ENCODE results near the gene OR2AE1. TPM values are rescaled to one million over a fixed set of nuclear protein-coding genes. Genes with fewer than 3 reads are reported as not detected.

Gene OR2AE1
- total RNA-seq, result 0.09 and 0.18 TPM in 2 replicates

DNA sequence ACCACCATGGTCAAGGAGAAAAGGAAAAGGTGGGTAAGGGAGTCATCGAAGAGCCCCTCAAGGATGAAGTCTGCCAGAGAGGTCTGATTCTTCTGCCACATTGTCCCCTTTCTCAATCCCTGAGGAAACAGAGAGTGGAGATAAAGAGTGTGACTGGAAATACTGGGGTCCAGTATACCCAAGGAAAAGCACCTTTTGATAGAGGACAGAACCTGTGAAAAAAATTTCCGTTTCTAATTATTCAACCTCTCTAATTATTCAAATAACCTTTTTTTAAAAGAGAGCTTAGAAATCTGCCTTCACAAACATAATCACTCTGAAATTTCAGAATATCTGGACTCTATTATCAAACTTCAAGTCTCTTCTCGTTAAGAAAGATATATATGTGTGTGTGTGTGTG lies at the start of gene OR2AE1:
Gene OR2AE1, minus strand, starts transcription at position 101 of the 400 bp plus-strand sequence. Its CDS starts 0 bp downstream, at position 101.

GRCh38 chr7:99918959-99919813 lies 42.4 kb upstream of the OR2AE1 start, which contains the start of gene TRIM4:
TRIM4 (minus strand) TSS chr7:99919530; CDS start chr7:99919401, 129 bp downstream.

Other genes starting within 250 kb of the OR2AE1 start
- not detected in 2 replicates for gene CYP3A5, start 197.0 kb downstream of the OR2AE1 start, total RNA-seq
- gene CYP3A7, start 141.8 kb downstream of the OR2AE1 start, total RNA-seq, result not detected in 2 replicates
- gene CYP3A4, start 92.8 kb downstream of the OR2AE1 start, total RNA-seq, result not detected in 2 replicates
- gene CYP3A43, start 49.0 kb downstream of the OR2AE1 start, total RNA-seq, result not detected in 2 replicates
- 13.6 and 22.7 TPM in 2 replicates for gene TRIM4, start 42.5 kb upstream of the OR2AE1 start, total RNA-seq
- 0.09 and 0.18 TPM in 2 replicates for gene GJC3, start 52.6 kb upstream of the OR2AE1 start, total RNA-seq
- not detected in 2 replicates for gene AZGP1, start 99.0 kb upstream of the OR2AE1 start, total RNA-seq
- 30.4 and 38.8 TPM in 2 replicates for gene ZKSCAN1, start 138.6 kb upstream of the OR2AE1 start, total RNA-seq
- 6.8 and 7.3 TPM in 2 replicates for gene ZSCAN21, start 172.7 kb upstream of the OR2AE1 start, total RNA-seq
- gene ZNF3, start 204.7 kb upstream of the OR2AE1 start, total RNA-seq, result 20.7 and 21.0 TPM in 2 replicates
- 94.6 and 127 TPM in 2 replicates for gene COPS6, start 211.9 kb upstream of the OR2AE1 start, total RNA-seq
- 51.6 and 123 TPM in 2 replicates for gene MCM7, start 224.4 kb upstream of the OR2AE1 start, total RNA-seq
- gene AP4M1, start 224.6 kb upstream of the OR2AE1 start, total RNA-seq, result 20.4 and 28.5 TPM in 2 replicates
- gene TAF6, start 242.3 kb upstream of the OR2AE1 start, total RNA-seq, result 22.1 and 25.5 TPM in 2 replicates
- 34.2 and 36.7 TPM in 2 replicates for gene CNPY4, start 242.6 kb upstream of the OR2AE1 start, total RNA-seq
- gene MBLAC1, start 249.9 kb upstream of the OR2AE1 start, total RNA-seq, result 1.7 and 2.2 TPM in 2 replicates